K562 (cell line): ENCODE measurements around the gene GABPB2. TPM values are rescaled to one million over a fixed set of nuclear protein-coding genes. Genes with fewer than 3 reads are reported as not detected.
A peak's percentile ranks its signal among the peaks of the same experiment; 100 is the strongest.

Source experiments
- ADNP ChIP-seq: fragments of 200-800 bp; sonication (Bioruptor generic); IDR thresholded peaks from 2 replicates; pipeline ENCODE4 v1.6.1; 2016; ENCODE audit warnings: missing genetic modification characterization, missing compliant biosample characterization
- FOS ChIP-seq: IDR thresholded peaks from 3 replicates; pipeline ENCODE4 v1.6.1; 2011; ENCODE audit not compliant: insufficient read length; ENCODE audit errors: extremely low read depth
- GATAD2A ChIP-seq: fragments of 450-650 bp; IDR thresholded peaks from 2 replicates; pipeline ENCODE4 v1.6.1; 2017
- HNRNPL ChIP-seq: fragments of 200-400 bp; formaldehyde crosslinking; IDR thresholded peaks from 2 replicates; pipeline ENCODE4 v1.6.1; 2017; ENCODE audit warnings: low read depth, mild to moderate bottlenecking, low read length
- L3MBTL2 ChIP-seq: fragments of 450-650 bp; IDR thresholded peaks from 2 replicates; pipeline ENCODE4 v1.6.1; 2016; ENCODE audit warnings: mild to moderate bottlenecking, moderate library complexity
- NFXL1 ChIP-seq: fragments of 450-650 bp; formaldehyde crosslinking; IDR thresholded peaks from 2 replicates; pipeline ENCODE4 v1.4.0; 2021; ENCODE audit warnings: mild to moderate bottlenecking
- PHF20 ChIP-seq: fragments of 450-650 bp; IDR thresholded peaks from 2 replicates; pipeline ENCODE4 v1.6.1; 2018; ENCODE audit not compliant: partially characterized antibody
- TBL1XR1 ChIP-seq, 2 experiments: IDR thresholded peaks; 2 replicates each; pipeline ENCODE4 v1.6.1; 2012; ENCODE audit warnings: improper control_type of control experiment in 2 of 2, low read length in 2 of 2, mild to moderate bottlenecking in 1 of 2
- TBP ChIP-seq: optimal IDR thresholded peaks from 2 replicates; pipeline ENCODE3; 2011; ENCODE audit warnings: low read depth, low read length, improper control_type of control experiment
- TEAD1 ChIP-seq, 2 experiments: fragments of 450-650 bp in 1 of 2; sonication (generic) in 1 of 2; formaldehyde crosslinking; IDR thresholded peaks; 2 replicates each; pipeline versions ENCODE4 v1.4.0 to v1.8.0; 2020 to 2022; ENCODE audit warnings: mild to moderate bottlenecking in 2 of 2, missing genetic modification reagents in 1 of 2
- ZKSCAN1 ChIP-seq: fragments of 150-350 bp; IDR thresholded peaks from 2 replicates; pipeline ENCODE4 v1.6.1; 2016; ENCODE audit warnings: low read depth, low read length
- polyA plus RNA-seq, 8 experiments: library from polyadenylated mRNA; depleted of rRNA in 4 of 8; stranded (reverse) in 5 of 8; unstranded in 3 of 8; fragments of >200 nt; fragmentation: Nextera tagmentation in 2 of 8; fragmentation: Illumina TruSeq in 1 of 8; extraction: Ambion mirVana in 2 of 8; extraction: Trizol in 1 of 8; gene quantifications; 2 replicates each; pipeline versions ENCODE4 v1.2.1 to v1.2.3, GENCODE V29; 2011 to 2014; ENCODE audit warnings: inconsistent platforms in 1 of 8, missing spikeins in 1 of 8
- total RNA-seq, 7 experiments: library from RNA; depleted of rRNA in 6 of 7; stranded (reverse); fragments of >200 nt in 6 of 7; fragmentation: Illumina TruSeq in 2 of 7; extraction: Trizol in 2 of 7; gene quantifications; 2 replicates each; pipeline versions ENCODE4 v1.2.1 to v1.2.3, GENCODE V29; 2011 to 2021; ENCODE audit warnings: low replicate concordance in 1 of 7
- TF ChIP-seq, protein P1 (sequence below): fragments of 250-450 bp; sonication (Bioruptor Pico); IDR thresholded peaks from 2 replicates; pipeline ENCODE4 v1.5.0; 2020; ENCODE audit warnings: mild to moderate bottlenecking, borderline replicate concordance
- TF ChIP-seq, protein P2 (sequence below): fragments of 450-650 bp; IDR thresholded peaks from 2 replicates; pipeline ENCODE4 v1.7.0; 2016; ENCODE audit warnings: borderline replicate concordance
- TF ChIP-seq, protein P3 (sequence below): fragments of 250-450 bp; sonication (Bioruptor Pico); IDR thresholded peaks from 2 replicates; pipeline ENCODE4 v1.9.0; 2021; ENCODE audit warnings: mild to moderate bottlenecking, inconsistent platforms
- TF ChIP-seq, protein P4 (sequence below): fragments of 250-450 bp; sonication (Bioruptor Pico); IDR thresholded peaks from 2 replicates; pipeline ENCODE4 v1.5.0; 2021
- TF ChIP-seq, protein P5 (sequence below), 2 experiments: fragments of 250-450 bp in 1 of 2; fragments of 450-650 bp in 1 of 2; sonication (Bioruptor Pico) in 1 of 2; IDR thresholded peaks; 2 replicates each; pipeline versions ENCODE4 v1.6.1 to v1.8.0; 2016 to 2021; ENCODE audit warnings: mild to moderate bottlenecking in 2 of 2, moderate library complexity in 2 of 2, missing compliant biosample characterization in 1 of 2, missing genetic modification characterization in 1 of 2
- TF ChIP-seq, protein P6 (sequence below): sonication (generic); formaldehyde crosslinking; IDR thresholded peaks from 2 replicates; pipeline ENCODE4 v1.8.0; 2022; ENCODE audit warnings: mild to moderate bottlenecking, missing genetic modification reagents

GABPB2 gene
- total and polyA plus RNA-seq, 9 of the 15 experiments (the other 6 are each of a cell fraction or from before 2014, with no cell fraction given): 2.2 to 13.3 (median 6.1) TPM

DNA sequence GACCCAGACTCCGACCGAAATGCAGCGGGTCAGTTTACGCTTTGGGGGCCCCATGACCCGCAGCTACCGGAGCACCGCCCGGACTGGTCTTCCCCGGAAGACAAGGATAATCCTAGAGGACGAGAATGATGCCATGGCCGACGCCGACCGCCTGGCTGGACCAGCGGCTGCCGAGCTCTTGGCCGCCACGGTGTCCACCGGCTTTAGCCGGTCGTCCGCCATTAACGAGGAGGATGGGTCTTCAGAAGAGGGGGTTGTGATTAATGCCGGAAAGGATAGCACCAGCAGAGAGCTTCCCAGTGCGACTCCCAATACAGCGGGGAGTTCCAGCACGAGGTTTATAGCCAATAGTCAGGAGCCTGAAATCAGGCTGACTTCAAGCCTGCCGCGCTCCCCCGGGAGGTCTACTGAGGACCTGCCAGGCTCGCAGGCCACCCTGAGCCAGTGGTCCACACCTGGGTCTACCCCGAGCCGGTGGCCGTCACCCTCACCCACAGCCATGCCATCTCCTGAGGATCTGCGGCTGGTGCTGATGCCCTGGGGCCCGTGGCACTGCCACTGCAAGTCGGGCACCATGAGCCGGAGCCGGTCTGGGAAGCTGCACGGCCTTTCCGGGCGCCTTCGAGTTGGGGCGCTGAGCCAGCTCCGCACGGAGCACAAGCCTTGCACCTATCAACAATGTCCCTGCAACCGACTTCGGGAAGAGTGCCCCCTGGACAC, 22.5 kb upstream of the GABPB2 start (continued):
- no peak for TF ChIP-seq TBP
- peak; percentile 68 for TF ChIP-seq L3MBTL2
- no peak for TF ChIP-seq PHF20
- TF ChIP-seq, protein P1, sequence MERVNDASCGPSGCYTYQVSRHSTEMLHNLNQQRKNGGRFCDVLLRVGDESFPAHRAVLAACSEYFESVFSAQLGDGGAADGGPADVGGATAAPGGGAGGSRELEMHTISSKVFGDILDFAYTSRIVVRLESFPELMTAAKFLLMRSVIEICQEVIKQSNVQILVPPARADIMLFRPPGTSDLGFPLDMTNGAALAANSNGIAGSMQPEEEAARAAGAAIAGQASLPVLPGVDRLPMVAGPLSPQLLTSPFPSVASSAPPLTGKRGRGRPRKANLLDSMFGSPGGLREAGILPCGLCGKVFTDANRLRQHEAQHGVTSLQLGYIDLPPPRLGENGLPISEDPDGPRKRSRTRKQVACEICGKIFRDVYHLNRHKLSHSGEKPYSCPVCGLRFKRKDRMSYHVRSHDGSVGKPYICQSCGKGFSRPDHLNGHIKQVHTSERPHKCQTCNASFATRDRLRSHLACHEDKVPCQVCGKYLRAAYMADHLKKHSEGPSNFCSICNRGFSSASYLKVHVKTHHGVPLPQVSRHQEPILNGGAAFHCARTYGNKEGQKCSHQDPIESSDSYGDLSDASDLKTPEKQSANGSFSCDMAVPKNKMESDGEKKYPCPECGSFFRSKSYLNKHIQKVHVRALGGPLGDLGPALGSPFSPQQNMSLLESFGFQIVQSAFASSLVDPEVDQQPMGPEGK: no peak
- TF ChIP-seq TEAD1 (CRISPR knock-in tag; IDR thresholded peaks at IDR 0.05): no peak
- TF ChIP-seq NFXL1: no peak
- TF ChIP-seq, protein P2, sequence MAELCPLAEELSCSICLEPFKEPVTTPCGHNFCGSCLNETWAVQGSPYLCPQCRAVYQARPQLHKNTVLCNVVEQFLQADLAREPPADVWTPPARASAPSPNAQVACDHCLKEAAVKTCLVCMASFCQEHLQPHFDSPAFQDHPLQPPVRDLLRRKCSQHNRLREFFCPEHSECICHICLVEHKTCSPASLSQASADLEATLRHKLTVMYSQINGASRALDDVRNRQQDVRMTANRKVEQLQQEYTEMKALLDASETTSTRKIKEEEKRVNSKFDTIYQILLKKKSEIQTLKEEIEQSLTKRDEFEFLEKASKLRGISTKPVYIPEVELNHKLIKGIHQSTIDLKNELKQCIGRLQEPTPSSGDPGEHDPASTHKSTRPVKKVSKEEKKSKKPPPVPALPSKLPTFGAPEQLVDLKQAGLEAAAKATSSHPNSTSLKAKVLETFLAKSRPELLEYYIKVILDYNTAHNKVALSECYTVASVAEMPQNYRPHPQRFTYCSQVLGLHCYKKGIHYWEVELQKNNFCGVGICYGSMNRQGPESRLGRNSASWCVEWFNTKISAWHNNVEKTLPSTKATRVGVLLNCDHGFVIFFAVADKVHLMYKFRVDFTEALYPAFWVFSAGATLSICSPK: no peak
- TF ChIP-seq FOS: no peak
- TF ChIP-seq, protein P3, sequence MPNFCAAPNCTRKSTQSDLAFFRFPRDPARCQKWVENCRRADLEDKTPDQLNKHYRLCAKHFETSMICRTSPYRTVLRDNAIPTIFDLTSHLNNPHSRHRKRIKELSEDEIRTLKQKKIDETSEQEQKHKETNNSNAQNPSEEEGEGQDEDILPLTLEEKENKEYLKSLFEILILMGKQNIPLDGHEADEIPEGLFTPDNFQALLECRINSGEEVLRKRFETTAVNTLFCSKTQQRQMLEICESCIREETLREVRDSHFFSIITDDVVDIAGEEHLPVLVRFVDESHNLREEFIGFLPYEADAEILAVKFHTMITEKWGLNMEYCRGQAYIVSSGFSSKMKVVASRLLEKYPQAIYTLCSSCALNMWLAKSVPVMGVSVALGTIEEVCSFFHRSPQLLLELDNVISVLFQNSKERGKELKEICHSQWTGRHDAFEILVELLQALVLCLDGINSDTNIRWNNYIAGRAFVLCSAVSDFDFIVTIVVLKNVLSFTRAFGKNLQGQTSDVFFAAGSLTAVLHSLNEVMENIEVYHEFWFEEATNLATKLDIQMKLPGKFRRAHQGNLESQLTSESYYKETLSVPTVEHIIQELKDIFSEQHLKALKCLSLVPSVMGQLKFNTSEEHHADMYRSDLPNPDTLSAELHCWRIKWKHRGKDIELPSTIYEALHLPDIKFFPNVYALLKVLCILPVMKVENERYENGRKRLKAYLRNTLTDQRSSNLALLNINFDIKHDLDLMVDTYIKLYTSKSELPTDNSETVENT: no peak
- TF ChIP-seq ADNP (tag): no peak
- no peak for TF ChIP-seq TBL1XR1 (IDR thresholded peaks at IDR 0.05; ENCODE audit: low read length in 2 of 2)
- TF ChIP-seq, protein P4, sequence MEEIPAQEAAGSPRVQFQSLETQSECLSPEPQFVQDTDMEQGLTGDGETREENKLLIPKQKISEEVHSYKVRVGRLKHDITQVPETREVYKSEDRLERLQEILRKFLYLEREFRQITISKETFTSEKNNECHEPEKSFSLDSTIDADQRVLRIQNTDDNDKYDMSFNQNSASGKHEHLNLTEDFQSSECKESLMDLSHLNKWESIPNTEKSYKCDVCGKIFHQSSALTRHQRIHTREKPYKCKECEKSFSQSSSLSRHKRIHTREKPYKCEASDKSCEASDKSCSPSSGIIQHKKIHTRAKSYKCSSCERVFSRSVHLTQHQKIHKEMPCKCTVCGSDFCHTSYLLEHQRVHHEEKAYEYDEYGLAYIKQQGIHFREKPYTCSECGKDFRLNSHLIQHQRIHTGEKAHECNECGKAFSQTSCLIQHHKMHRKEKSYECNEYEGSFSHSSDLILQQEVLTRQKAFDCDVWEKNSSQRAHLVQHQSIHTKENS (CRISPR knock-in tag): no peak
- TF ChIP-seq GATAD2A: no peak
- no peak for TF ChIP-seq ZKSCAN1
- TF ChIP-seq, protein P5, sequence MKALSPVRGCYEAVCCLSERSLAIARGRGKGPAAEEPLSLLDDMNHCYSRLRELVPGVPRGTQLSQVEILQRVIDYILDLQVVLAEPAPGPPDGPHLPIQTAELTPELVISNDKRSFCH (CRISPR knock-in tag; IDR thresholded peaks at IDR 0.05): no peak
- TF ChIP-seq, protein P5 (tag; IDR thresholded peaks at IDR 0.05): no peak
- TF ChIP-seq, protein P6, sequence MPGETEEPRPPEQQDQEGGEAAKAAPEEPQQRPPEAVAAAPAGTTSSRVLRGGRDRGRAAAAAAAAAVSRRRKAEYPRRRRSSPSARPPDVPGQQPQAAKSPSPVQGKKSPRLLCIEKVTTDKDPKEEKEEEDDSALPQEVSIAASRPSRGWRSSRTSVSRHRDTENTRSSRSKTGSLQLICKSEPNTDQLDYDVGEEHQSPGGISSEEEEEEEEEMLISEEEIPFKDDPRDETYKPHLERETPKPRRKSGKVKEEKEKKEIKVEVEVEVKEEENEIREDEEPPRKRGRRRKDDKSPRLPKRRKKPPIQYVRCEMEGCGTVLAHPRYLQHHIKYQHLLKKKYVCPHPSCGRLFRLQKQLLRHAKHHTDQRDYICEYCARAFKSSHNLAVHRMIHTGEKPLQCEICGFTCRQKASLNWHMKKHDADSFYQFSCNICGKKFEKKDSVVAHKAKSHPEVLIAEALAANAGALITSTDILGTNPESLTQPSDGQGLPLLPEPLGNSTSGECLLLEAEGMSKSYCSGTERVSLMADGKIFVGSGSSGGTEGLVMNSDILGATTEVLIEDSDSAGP: peak; percentile 58; the same call in 1 of the 2 replicates
- 0 out of 2 replicates have a peak, but pooled peaks have one; percentile 63 for TF ChIP-seq HNRNPL
